ENCODE results near the gene SOX10. TPM values are rescaled to one million over a fixed set of nuclear protein-coding genes. Genes with fewer than 3 reads are reported as not detected.

SOX10 gene
- total RNA-seq, 1 experiment from 2014 or later: 2.7 TPM

DNA sequence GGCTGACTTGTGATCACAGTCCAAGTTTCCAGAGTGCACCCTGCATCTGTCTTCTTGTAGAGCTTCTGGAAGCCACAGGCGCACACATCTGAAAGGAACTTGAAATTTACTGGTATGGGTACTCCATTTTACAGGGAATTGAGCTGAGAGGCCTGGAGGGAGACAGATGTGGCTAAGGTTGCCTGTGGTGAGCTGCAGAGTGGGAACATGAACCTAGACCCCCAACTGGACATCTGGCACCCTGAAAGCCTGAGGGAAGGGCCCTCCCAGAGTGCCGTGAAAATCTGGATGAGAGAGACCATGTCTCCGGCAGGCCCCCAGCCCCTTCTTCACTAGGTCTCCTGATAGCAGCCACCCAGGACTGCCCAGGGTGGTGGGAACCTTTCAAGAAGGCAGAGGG is 22.6 kb upstream of the SOX10 start (continued):
- no peak for TF ChIP-seq SP1 (CRISPR knock-in tag; conservative IDR thresholded peaks at IDR 0.05)
- TF ChIP-seq TEAD1 (CRISPR knock-in tag; IDR thresholded peaks at IDR 0.05): no peak
- TF ChIP-seq ZNF671 (CRISPR knock-in tag; IDR thresholded peaks at IDR 0.05): no peak
- TF ChIP-seq ZNF263 (CRISPR knock-in tag; IDR thresholded peaks at IDR 0.05; ENCODE audit: low read depth): no peak
- no peak for TF ChIP-seq JUN (CRISPR knock-in tag; IDR thresholded peaks at IDR 0.05)
- no peak for TF ChIP-seq HMGA2 (CRISPR knock-in tag; IDR thresholded peaks at IDR 0.05)
- no peak for TF ChIP-seq SMAD3 (CRISPR knock-in tag; IDR thresholded peaks at IDR 0.05; ENCODE audit: borderline replicate concordance)
- no peak for TF ChIP-seq RELA (CRISPR knock-in tag; IDR thresholded peaks at IDR 0.05; ENCODE audit: borderline replicate concordance)
- no peak for TF ChIP-seq TCF7 (CRISPR knock-in tag; IDR thresholded peaks at IDR 0.05; ENCODE audit: low read depth)
- TF ChIP-seq ZNF396 (CRISPR knock-in tag; IDR thresholded peaks at IDR 0.05; ENCODE audit: borderline replicate concordance): no peak

DNA sequence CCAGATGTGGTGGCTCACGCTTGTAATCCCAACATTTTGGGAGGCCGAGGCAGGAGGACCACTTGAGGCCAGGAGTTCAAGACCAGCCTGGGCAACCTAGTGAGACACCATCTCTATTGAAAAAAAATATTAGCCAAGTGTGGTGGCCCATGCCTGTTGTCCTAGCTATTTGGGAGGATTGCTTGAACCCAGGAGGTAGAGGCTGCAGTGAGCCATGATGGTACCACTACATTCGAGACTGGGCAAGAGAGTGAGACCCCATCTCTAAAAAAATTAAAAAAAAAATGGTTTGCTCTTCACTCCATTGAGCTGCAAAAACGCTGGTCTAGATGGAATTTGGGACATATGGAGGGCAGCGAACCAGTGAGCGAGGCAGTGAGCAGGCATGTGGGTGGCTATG is 21.6 kb upstream of the SOX10 start:
- Mint-ChIP-seq H3K9me3 (no peaks in the 10 kb centered on the region), H3K27ac (no peak overlapping the region; the same call in 1 of the 2 replicates), H3K27me3 (ENCODE audit: low read depth) (peaks cover 2% of the 10 kb centered on the region; the same call in 1 of the 2 replicates), H3K4me1 (no peaks in the 10 kb centered on the region), H3K4me3 (no peak overlapping the region), H3K36me3 (no peaks in the 10 kb centered on the region)
- ChIA-PET CTCF (interaction anchor here (1.5 kb wide), 1 partner anchor 23 kb away, joined by 4 read pairs; no protein-coding TSS in a partner anchor), POLR2A (no interaction called here)
- ATAC-seq (no peak), DNase-seq (ENCODE audit: low spot score) (no peak)
- TF ChIP-seq ZNF121 (CRISPR knock-in tag; IDR thresholded peaks at IDR 0.05): peak; percentile 46; the same call in 1 of the 2 replicates
- no peak for TF ChIP-seq CBFB (CRISPR knock-in tag; IDR thresholded peaks at IDR 0.05; ENCODE audit: low read depth)

DNA sequence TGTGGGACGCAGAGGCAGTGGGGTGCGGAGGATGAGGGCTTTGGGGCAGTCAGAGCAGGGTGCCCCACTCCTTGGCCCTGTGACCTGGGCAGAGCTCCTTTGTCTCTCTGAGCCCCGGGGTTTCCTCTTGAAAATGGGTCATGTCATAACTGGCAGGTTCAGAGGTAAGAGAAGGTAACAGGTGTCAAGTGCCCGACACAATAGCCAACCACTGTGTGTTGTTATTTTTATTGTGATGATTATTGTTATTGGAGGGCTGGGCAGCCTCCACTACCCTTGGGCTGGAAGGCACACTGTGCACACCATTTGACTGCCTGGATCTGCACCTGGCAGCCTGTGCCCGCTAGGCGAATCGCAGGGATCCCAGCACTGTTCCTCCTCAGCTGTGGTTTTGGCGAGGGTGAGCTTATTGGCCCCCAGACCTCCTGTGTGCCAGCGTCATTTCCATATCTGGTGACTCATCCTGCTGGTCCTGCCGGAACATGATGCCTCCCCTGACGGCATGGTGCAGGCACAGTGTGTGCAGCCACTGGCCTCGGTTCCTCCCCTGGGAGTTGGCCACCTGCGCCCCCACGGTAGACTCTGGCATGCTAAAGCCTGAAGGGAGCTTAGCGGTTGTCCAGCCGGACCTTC is 15.4 kb upstream of the SOX10 start:
- Mint-ChIP-seq H3K4me1 (peaks cover 27% of the 10 kb centered on the region), H3K27ac (0 out of 2 replicates have a peak overlapping the region, but pooled peaks have one; percentile 7), H3K27me3 (ENCODE audit: low read depth) (peaks cover 2% of the 10 kb centered on the region; the same call in 1 of the 2 replicates), H3K36me3 (no peaks in the 10 kb centered on the region), H3K4me3 (no peak overlapping the region), H3K9me3 (no peaks in the 10 kb centered on the region)
- ATAC-seq (peak; percentile 45), DNase-seq (ENCODE audit: low spot score) (no peak)
- CTCF ChIA-PET: interaction anchor here (0.6 to 1.5 kb wide), 5 partner anchors 12 to 182 kb away, joined by 3 to 6 read pairs (median 3); no protein-coding TSS in a partner anchor
- POLR2A ChIA-PET: no interaction called here
- TF ChIP-seq, protein P1, sequence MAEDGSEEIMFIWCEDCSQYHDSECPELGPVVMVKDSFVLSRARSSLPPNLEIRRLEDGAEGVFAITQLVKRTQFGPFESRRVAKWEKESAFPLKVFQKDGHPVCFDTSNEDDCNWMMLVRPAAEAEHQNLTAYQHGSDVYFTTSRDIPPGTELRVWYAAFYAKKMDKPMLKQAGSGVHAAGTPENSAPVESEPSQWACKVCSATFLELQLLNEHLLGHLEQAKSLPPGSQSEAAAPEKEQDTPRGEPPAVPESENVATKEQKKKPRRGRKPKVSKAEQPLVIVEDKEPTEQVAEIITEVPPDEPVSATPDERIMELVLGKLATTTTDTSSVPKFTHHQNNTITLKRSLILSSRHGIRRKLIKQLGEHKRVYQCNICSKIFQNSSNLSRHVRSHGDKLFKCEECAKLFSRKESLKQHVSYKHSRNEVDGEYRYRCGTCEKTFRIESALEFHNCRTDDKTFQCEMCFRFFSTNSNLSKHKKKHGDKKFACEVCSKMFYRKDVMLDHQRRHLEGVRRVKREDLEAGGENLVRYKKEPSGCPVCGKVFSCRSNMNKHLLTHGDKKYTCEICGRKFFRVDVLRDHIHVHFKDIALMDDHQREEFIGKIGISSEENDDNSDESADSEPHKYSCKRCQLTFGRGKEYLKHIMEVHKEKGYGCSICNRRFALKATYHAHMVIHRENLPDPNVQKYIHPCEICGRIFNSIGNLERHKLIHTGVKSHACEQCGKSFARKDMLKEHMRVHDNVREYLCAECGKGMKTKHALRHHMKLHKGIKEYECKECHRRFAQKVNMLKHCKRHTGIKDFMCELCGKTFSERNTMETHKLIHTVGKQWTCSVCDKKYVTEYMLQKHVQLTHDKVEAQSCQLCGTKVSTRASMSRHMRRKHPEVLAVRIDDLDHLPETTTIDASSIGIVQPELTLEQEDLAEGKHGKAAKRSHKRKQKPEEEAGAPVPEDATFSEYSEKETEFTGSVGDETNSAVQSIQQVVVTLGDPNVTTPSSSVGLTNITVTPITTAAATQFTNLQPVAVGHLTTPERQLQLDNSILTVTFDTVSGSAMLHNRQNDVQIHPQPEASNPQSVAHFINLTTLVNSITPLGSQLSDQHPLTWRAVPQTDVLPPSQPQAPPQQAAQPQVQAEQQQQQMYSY (CRISPR knock-in tag; IDR thresholded peaks at IDR 0.05): no peak
- no peak for TF ChIP-seq ZNF138 (CRISPR knock-in tag; conservative IDR thresholded peaks at IDR 0.05)
- TF ChIP-seq, protein P2, sequence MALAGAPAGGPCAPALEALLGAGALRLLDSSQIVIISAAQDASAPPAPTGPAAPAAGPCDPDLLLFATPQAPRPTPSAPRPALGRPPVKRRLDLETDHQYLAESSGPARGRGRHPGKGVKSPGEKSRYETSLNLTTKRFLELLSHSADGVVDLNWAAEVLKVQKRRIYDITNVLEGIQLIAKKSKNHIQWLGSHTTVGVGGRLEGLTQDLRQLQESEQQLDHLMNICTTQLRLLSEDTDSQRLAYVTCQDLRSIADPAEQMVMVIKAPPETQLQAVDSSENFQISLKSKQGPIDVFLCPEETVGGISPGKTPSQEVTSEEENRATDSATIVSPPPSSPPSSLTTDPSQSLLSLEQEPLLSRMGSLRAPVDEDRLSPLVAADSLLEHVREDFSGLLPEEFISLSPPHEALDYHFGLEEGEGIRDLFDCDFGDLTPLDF (CRISPR knock-in tag; IDR thresholded peaks at IDR 0.05): no peak
- no peak for TF ChIP-seq FOXK1 (CRISPR knock-in tag; IDR thresholded peaks at IDR 0.05)
- TF ChIP-seq, protein P3, sequence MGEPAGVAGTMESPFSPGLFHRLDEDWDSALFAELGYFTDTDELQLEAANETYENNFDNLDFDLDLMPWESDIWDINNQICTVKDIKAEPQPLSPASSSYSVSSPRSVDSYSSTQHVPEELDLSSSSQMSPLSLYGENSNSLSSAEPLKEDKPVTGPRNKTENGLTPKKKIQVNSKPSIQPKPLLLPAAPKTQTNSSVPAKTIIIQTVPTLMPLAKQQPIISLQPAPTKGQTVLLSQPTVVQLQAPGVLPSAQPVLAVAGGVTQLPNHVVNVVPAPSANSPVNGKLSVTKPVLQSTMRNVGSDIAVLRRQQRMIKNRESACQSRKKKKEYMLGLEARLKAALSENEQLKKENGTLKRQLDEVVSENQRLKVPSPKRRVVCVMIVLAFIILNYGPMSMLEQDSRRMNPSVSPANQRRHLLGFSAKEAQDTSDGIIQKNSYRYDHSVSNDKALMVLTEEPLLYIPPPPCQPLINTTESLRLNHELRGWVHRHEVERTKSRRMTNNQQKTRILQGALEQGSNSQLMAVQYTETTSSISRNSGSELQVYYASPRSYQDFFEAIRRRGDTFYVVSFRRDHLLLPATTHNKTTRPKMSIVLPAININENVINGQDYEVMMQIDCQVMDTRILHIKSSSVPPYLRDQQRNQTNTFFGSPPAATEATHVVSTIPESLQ (CRISPR knock-in tag; IDR thresholded peaks at IDR 0.05): no peak
- TF ChIP-seq, protein P4, sequence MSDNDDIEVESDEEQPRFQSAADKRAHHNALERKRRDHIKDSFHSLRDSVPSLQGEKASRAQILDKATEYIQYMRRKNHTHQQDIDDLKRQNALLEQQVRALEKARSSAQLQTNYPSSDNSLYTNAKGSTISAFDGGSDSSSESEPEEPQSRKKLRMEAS (CRISPR knock-in tag; IDR thresholded peaks at IDR 0.05): no peak
- TF ChIP-seq ZNF416 (CRISPR knock-in tag; IDR thresholded peaks at IDR 0.05): no peak
- TF ChIP-seq, protein P5, sequence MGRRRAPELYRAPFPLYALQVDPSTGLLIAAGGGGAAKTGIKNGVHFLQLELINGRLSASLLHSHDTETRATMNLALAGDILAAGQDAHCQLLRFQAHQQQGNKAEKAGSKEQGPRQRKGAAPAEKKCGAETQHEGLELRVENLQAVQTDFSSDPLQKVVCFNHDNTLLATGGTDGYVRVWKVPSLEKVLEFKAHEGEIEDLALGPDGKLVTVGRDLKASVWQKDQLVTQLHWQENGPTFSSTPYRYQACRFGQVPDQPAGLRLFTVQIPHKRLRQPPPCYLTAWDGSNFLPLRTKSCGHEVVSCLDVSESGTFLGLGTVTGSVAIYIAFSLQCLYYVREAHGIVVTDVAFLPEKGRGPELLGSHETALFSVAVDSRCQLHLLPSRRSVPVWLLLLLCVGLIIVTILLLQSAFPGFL (CRISPR knock-in tag; IDR thresholded peaks at IDR 0.05; ENCODE audit: borderline replicate concordance): no peak
- no peak for TF ChIP-seq SMAD3 (CRISPR knock-in tag; IDR thresholded peaks at IDR 0.05; ENCODE audit: borderline replicate concordance)

Data from WTC11 (cell line).